GM18858 (cell line): Measurements from ENCODE around the gene PRPF40B.

Experiments used
- ATAC-seq: cut with Tn5 transposase; IDR thresholded peaks from one replicate; pipeline ENCODE4 v1.9.1; 2021; ENCODE audit not compliant: unreplicated experiment

The PRPF40B gene

GRCh38 chr12:49680075-49680474 is 56.7 kb downstream of the PRPF40B start:
- ATAC-seq: no peak

- ATAC-seq: no peak
Observed at GRCh38 chr12:49683599-49684309, 60.4 kb downstream of the PRPF40B start.

DNA sequence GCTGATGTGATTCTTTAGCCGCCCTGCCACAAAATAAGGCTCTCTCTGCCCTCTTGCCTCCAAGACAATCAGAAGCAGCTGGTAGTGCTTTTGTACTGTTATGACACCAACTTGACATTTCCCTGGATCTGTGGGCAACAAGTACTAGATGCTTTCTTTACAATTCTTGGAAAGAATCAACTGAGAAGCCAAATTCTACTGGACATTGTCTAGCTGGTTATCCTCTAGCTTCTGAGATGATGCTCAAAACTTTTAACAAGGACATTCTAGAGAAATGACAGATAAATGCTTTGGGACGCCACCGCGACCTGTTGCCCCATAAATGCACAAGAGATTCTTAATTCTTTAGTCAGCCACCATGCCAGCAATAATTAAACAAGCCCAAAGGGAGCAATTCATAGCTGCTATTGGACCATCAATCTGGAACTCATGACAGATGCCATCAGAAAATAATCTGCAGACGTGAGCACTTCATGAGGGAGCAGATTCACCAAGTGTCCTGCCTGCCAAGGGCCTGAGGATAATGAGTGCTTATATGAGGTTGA is 61.0 kb downstream of the PRPF40B start:
- no peak for ATAC-seq

DNA sequence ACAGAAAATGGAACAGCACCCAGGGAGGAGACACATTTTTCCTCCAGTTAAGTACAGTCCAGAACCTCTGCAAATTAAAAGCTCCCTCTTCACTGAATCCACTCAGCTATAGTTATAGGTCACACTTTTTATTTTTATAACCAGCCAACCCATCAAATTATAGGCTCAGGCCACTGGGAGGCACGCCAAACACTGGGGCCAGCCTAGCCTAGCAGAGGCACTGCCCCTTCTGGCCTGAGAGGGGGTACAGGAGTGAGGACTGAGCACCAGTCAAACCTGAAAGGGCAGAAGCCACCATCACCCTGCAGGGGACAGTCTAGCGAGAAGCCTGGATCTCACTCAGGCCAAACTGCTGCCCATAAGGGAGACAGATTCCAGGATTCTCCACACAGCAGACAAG is 64.6 kb downstream of the PRPF40B start:
- ATAC-seq: no peak

DNA sequence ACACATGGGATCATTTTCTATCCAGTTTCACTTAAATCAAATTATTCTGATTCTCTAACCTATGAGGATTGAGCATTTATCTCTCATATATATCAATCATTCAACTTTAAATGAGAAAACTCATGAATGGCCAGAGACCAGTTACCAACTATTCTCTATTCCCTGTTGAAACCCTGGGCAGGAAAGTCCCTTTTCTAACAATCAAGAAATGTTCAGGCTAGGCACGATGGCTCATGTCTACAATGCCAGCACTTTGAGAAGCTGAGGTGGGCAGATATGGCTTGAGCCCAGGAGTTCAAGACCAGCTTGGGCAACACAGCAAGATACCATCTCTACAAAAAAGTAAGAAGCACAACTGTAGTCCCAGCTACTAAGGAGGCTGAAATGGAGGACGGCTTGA is 65.9 kb downstream of the PRPF40B start:
- no peak for ATAC-seq

DNA sequence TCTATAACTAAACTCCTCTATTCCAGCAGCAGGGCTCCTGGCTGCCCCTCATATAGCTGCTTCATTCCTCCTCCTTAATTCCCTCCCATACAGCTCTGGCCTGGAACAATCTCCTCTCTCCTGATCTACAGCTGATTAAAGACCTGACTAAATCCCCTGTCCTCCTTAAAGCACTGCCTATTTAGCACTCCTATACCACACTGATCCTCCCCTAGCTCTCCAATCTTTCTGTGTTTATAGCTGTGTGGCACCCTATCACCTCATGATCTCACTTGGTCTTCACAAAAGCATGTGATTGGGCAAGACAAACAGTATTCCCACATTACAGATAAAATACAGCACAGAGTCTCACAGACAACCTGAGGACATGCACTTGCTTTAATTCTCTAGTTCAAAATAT is 66.4 kb downstream of the PRPF40B start:
- ATAC-seq: no peak

GRCh38 chr12:49692851-49693250 is 69.5 kb downstream of the PRPF40B start:
- no peak for ATAC-seq

- no peak for ATAC-seq
Observed at GRCh38 chr12:49693931-49694444, 70.6 kb downstream of the PRPF40B start.
